HepG2 (cell line): ENCODE data around the gene SOX12. TPM values are rescaled to one million over a fixed set of nuclear protein-coding genes. Genes with fewer than 3 reads are reported as not detected.
A peak's percentile ranks its signal among the peaks of the same experiment; 100 is the strongest.

Source experiments
- AGO2 ChIP-seq: fragments of 200-400 bp; formaldehyde crosslinking; optimal IDR thresholded peaks from 2 replicates; pipeline ENCODE3; 2017; ENCODE audit warnings: mild to moderate bottlenecking, low read depth, low read length, moderate library complexity
- ARHGAP35 ChIP-seq: sonication (generic); formaldehyde crosslinking; IDR thresholded peaks from 2 replicates; pipeline ENCODE4 v1.9.0; 2022; ENCODE audit warnings: mild to moderate bottlenecking, inconsistent platforms, moderate library complexity, missing genetic modification reagents, borderline replicate concordance
- CERS6 ChIP-seq: sonication (generic); formaldehyde crosslinking; IDR thresholded peaks from 2 replicates; pipeline ENCODE4 v1.5.0; 2020; ENCODE audit warnings: missing genetic modification reagents
- GATA4 ChIP-seq: sonication (generic); IDR thresholded peaks from 2 replicates; pipeline ENCODE4 v1.6.1; 2016; ENCODE audit warnings: antibody characterized with exemption, low read depth, borderline replicate concordance
- HOXD1 ChIP-seq: sonication (generic); formaldehyde crosslinking; IDR thresholded peaks from 2 replicates; pipeline ENCODE4 v1.5.0; 2020; ENCODE audit warnings: missing genetic modification reagents
- IRF2 ChIP-seq: IDR thresholded peaks from 2 replicates; pipeline ENCODE4 v1.6.1; 2018; ENCODE audit warnings: missing genetic modification reagents, missing compliant biosample characterization
- NFKBIZ ChIP-seq: IDR thresholded peaks from 2 replicates; pipeline ENCODE4 v1.6.1; 2018; ENCODE audit warnings: missing genetic modification reagents, missing compliant biosample characterization
- SOX6 ChIP-seq, 2 experiments: fragments of 450-650 bp in 1 of 2; sonication (generic) in 1 of 2; formaldehyde crosslinking in 1 of 2; IDR thresholded peaks; 2 replicates each; pipeline versions ENCODE4 v1.4.0 to v1.6.1; 2017 to 2020; ENCODE audit warnings: antibody characterized with exemption in 1 of 2, mild to moderate bottlenecking in 1 of 2, missing genetic modification reagents in 1 of 2
- SRF ChIP-seq: IDR thresholded peaks from 2 replicates; pipeline ENCODE4 v1.6.1; 2011; ENCODE audit warnings: mild to moderate bottlenecking, low read depth, low read length, moderate library complexity
- ZBTB43 ChIP-seq: sonication (generic); formaldehyde crosslinking; conservative IDR thresholded peaks from 2 replicates; pipeline ENCODE4 v1.4.0; 2020; ENCODE audit warnings: missing genetic modification reagents
- ZFP90 ChIP-seq: sonication (generic); formaldehyde crosslinking; IDR thresholded peaks from 2 replicates; pipeline ENCODE4 v1.8.0; 2022; ENCODE audit warnings: missing genetic modification reagents, mild to moderate bottlenecking, inconsistent platforms, borderline replicate concordance
- ZMAT3 ChIP-seq: sonication (generic); formaldehyde crosslinking; conservative IDR thresholded peaks from 2 replicates; pipeline ENCODE4 v1.7.0; 2021; ENCODE audit warnings: missing genetic modification reagents
- ZNF205 ChIP-seq: IDR thresholded peaks from 2 replicates; pipeline ENCODE4 v1.6.1; 2018; ENCODE audit warnings: missing biosample characterization, missing genetic modification reagents
- ZNF784 ChIP-seq: sonication (generic); formaldehyde crosslinking; IDR thresholded peaks from 2 replicates; pipeline ENCODE4 v1.5.1; 2020; ENCODE audit warnings: missing genetic modification reagents, mild to moderate bottlenecking, borderline replicate concordance
- ZNF800 ChIP-seq: sonication (generic); formaldehyde crosslinking; IDR thresholded peaks from 2 replicates; pipeline ENCODE4 v1.4.0; 2020; ENCODE audit warnings: missing genetic modification reagents
- ZNF839 ChIP-seq: sonication (generic); formaldehyde crosslinking; IDR thresholded peaks from 2 replicates; pipeline ENCODE4 v1.4.0; 2020; ENCODE audit warnings: missing genetic modification reagents, mild to moderate bottlenecking, borderline replicate concordance
- polyA plus RNA-seq, 8 experiments: library from polyadenylated mRNA; depleted of rRNA in 3 of 8; stranded (reverse) in 7 of 8; unstranded in 1 of 8; fragments of >200 nt; fragmentation: Illumina TruSeq in 4 of 8; extraction: Trizol in 4 of 8; gene quantifications; 2 replicates each; pipeline versions ENCODE4 v1.2.1 to v1.2.3, GENCODE V29; 2011 to 2016; ENCODE audit warnings: low read depth in 4 of 8, missing spikeins in 1 of 8, mixed read lengths in 1 of 8; ENCODE audit not compliant: insufficient read depth in 1 of 8
- total RNA-seq, 5 experiments: library from RNA; depleted of rRNA; stranded (reverse); fragments of >200 nt; fragmentation: Illumina TruSeq; extraction: Trizol; gene quantifications; 2 replicates each; pipeline ENCODE4 v1.2.3, GENCODE V29; 2016; ENCODE audit warnings: low read depth in 1 of 5
- TF ChIP-seq, protein P1 (sequence below): sonication (generic); formaldehyde crosslinking; IDR thresholded peaks from 2 replicates; pipeline ENCODE4 v1.4.0; 2020; ENCODE audit warnings: low read depth, missing genetic modification reagents
- TF ChIP-seq, protein P2 (sequence below): sonication (generic); formaldehyde crosslinking; IDR thresholded peaks from 2 replicates; pipeline ENCODE4 v1.4.0; 2020; ENCODE audit warnings: mild to moderate bottlenecking, low read depth, missing genetic modification reagents

SOX12 gene
- total and polyA plus RNA-seq, 2 of the 13 experiments (the other 11 are each of a cell fraction or from before 2014, with no cell fraction given), result 10.0 to 18.7 TPM

DNA sequence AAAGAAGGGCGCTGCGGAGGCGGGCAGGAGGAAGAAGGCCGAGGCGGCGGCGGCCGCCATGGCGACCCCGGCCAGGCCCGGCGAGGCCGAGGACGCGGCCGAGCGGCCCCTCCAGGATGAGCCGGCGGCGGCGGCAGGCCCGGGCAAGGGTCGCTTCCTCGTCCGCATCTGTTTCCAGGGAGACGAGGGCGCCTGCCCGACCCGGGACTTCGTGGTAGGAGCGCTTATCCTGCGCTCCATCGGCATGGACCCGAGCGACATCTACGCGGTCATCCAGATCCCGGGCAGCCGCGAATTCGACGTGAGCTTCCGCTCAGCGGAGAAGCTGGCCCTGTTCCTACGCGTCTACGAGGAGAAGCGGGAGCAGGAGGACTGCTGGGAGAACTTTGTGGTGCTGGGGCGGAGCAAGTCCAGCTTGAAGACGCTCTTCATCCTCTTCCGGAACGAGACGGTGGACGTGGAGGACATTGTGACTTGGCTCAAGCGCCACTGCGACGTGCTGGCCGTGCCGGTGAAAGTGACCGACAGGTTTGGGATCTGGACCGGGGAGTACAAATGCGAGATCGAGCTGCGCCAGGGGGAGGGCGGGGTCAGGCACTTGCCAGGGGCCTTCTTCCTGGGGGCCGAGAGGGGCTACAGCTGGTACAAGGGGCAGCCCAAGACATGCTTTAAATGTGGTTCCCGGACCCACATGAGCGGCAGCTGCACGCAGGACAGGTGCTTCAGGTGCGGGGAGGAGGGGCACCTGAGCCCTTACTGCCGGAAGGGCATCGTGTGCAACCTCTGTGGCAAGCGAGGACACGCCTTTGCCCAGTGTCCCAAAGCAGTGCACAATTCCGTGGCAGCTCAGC is 27.2 kb upstream of the SOX12 start (continued):
- TF ChIP-seq SRF (no peak), ZMAT3 (peak; percentile 91; the same call in 1 of the 2 replicates), CERS6 (no peak), HOXD1 (CRISPR knock-in tag) (no peak), ZNF205 (peak; percentile 67), IRF2 (CRISPR knock-in tag) (0 out of 2 replicates have a peak, but pooled peaks have one; percentile 16), GATA4 (0 out of 2 replicates have a peak, but pooled peaks have one; percentile 34), SOX6 (IDR thresholded peaks at IDR 0.05) (no peak), SOX6 (CRISPR knock-in tag; IDR thresholded peaks at IDR 0.05) (peak; percentile 48), ZBTB43 (peak; percentile 89), ZNF784 (CRISPR knock-in tag) (no peak; the same call in 1 of the 2 replicates), AGO2 (peak; percentile 92), ZFP90 (CRISPR knock-in tag) (peak; percentile 58; the same call in 1 of the 2 replicates), ARHGAP35 (CRISPR knock-in tag) (peak; percentile 62), ZNF839 (peak; percentile 95; the same call in 1 of the 2 replicates), NFKBIZ (CRISPR knock-in tag) (no peak), ZNF800 (CRISPR knock-in tag) (no peak)
- TF ChIP-seq, protein P1, sequence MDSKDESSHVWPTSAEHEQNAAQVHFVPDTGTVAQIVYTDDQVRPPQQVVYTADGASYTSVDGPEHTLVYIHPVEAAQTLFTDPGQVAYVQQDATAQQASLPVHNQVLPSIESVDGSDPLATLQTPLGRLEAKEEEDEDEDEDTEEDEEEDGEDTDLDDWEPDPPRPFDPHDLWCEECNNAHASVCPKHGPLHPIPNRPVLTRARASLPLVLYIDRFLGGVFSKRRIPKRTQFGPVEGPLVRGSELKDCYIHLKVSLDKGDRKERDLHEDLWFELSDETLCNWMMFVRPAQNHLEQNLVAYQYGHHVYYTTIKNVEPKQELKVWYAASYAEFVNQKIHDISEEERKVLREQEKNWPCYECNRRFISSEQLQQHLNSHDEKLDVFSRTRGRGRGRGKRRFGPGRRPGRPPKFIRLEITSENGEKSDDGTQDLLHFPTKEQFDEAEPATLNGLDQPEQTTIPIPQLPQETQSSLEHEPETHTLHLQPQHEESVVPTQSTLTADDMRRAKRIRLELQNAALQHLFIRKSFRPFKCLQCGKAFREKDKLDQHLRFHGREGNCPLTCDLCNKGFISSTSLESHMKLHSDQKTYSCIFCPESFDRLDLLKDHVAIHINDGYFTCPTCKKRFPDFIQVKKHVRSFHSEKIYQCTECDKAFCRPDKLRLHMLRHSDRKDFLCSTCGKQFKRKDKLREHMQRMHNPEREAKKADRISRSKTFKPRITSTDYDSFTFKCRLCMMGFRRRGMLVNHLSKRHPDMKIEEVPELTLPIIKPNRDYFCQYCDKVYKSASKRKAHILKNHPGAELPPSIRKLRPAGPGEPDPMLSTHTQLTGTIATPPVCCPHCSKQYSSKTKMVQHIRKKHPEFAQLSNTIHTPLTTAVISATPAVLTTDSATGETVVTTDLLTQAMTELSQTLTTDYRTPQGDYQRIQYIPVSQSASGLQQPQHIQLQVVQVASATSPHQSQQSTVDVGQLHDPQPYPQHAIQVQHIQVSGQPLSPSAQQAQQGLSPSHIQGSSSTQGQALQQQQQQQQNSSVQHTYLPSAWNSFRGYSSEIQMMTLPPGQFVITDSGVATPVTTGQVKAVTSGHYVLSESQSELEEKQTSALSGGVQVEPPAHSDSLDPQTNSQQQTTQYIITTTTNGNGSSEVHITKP, result 0 out of 2 replicates have a peak, but pooled peaks have one; percentile 14
- TF ChIP-seq, protein P2, sequence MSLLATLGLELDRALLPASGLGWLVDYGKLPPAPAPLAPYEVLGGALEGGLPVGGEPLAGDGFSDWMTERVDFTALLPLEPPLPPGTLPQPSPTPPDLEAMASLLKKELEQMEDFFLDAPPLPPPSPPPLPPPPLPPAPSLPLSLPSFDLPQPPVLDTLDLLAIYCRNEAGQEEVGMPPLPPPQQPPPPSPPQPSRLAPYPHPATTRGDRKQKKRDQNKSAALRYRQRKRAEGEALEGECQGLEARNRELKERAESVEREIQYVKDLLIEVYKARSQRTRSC (CRISPR knock-in tag), result no peak
